Immature natural killer cell (primary cell): ENCODE data around the gene TSPAN18. TPM values are rescaled to one million over a fixed set of nuclear protein-coding genes. Genes with fewer than 3 reads are reported as not detected.

Experiments used
- DNase-seq, 3 donors: peaks; one replicate each; pipeline ENCODE4 v3.0.0; 2022; ENCODE audit warnings: mixed read lengths in 1 of 3
- H3K27ac Mint-ChIP-seq, 6 donors: one replicate each; pipeline ENCODE4 v1.8.0; 2020; ENCODE audit warnings: mixed read lengths in 6 of 6, mild to moderate bottlenecking in 5 of 6, inconsistent platforms in 4 of 6, moderate library complexity in 3 of 6
- H3K27me3 Mint-ChIP-seq, 3 donors: one replicate each; pipeline ENCODE4 v1.8.0; 2020 to 2021; ENCODE audit warnings: low read depth in 3 of 3, mild to moderate bottlenecking in 3 of 3, mixed read lengths in 3 of 3, moderate library complexity in 3 of 3, inconsistent platforms in 1 of 3
- H3K36me3 Mint-ChIP-seq, 3 donors: one replicate each; pipeline ENCODE4 v1.8.0; 2020; ENCODE audit warnings: mixed read lengths in 3 of 3, inconsistent platforms in 2 of 3, mild to moderate bottlenecking in 2 of 3
- H3K4me1 Mint-ChIP-seq, 2 donors: one replicate each; pipeline ENCODE4 v1.8.0; 2020; ENCODE audit warnings: inconsistent platforms in 2 of 2, mild to moderate bottlenecking in 2 of 2, mixed read lengths in 2 of 2, moderate library complexity in 1 of 2
- H3K4me3 Mint-ChIP-seq, 5 donors: one replicate each; pipeline ENCODE4 v1.8.0; 2020; ENCODE audit warnings: mild to moderate bottlenecking in 5 of 5, mixed read lengths in 5 of 5, inconsistent platforms in 3 of 5, moderate library complexity in 3 of 5
- H3K9me3 Mint-ChIP-seq, 6 donors: one replicate each; pipeline ENCODE4 v1.8.0; 2020; ENCODE audit warnings: mild to moderate bottlenecking in 6 of 6, mixed read lengths in 6 of 6, inconsistent platforms in 4 of 6, moderate library complexity in 3 of 6
- polyA plus RNA-seq, 3 donors: library from polyadenylated mRNA; unstranded; fragments of 300-500 nt; fragmentation: Illumina TruSeq; gene quantifications; one replicate each; pipeline ENCODE4 v1.2.3, GENCODE V29; 2021

TSPAN18 gene
- polyA plus RNA-seq, 3 donors from 2014 or later = 0.84 to 0.93 (median 0.86) TPM

- DNase-seq = no peak
- Mint-ChIP-seq H3K27ac (no peak overlapping the region), H3K4me3 (no peak overlapping the region), H3K36me3 (no peaks in the 10 kb centered on the region), H3K4me1 (no peaks in the 10 kb centered on the region), H3K9me3 (peaks cover 0 to 2% (median 0%) of the 10 kb centered on the region in 6 donors), H3K27me3 (peaks cover 7 to 10% (median 7%) of the 10 kb centered on the region in 3 donors)
These were observed 106.6 kb downstream of the TSPAN18 start for GRCh38 chr11:44833221-44833876.

- no peaks in the 10 kb centered on the region for H3K4me1 Mint-ChIP-seq
- no peak for DNase-seq
- peaks cover 7 to 8% (median 8%) of the 10 kb centered on the region in 3 donors for H3K27me3 Mint-ChIP-seq
- H3K27ac Mint-ChIP-seq = no peak overlapping the region
- H3K36me3 Mint-ChIP-seq = no peaks in the 10 kb centered on the region
- peaks cover 0 to 2% (median 0%) of the 10 kb centered on the region in 6 donors for H3K9me3 Mint-ChIP-seq
- no peak overlapping the region for H3K4me3 Mint-ChIP-seq
These were observed 107.2 kb downstream of the TSPAN18 start for GRCh38 chr11:44833877-44834452.

- Mint-ChIP-seq H3K27ac (no peak overlapping the region), H3K4me1 (no peaks in the 10 kb centered on the region), H3K36me3 (no peaks in the 10 kb centered on the region), H3K9me3 (peaks cover 0 to 2% (median 0%) of the 10 kb centered on the region in 6 donors), H3K4me3 (no peak overlapping the region), H3K27me3 (peaks cover 11% of the 10 kb centered on the region in 3 donors)
- DNase-seq = no peak
These were observed 108.1 kb downstream of the TSPAN18 start for GRCh38 chr11:44834846-44835245.

- DNase-seq = no peak
- no peak overlapping the region for H3K4me3 Mint-ChIP-seq
- no peaks in the 10 kb centered on the region for H3K36me3 Mint-ChIP-seq
- peaks cover 0 to 2% (median 0%) of the 10 kb centered on the region in 6 donors for H3K9me3 Mint-ChIP-seq
- no peak overlapping the region for H3K27ac Mint-ChIP-seq
- peaks cover 11% of the 10 kb centered on the region in 3 donors for H3K27me3 Mint-ChIP-seq
- H3K4me1 Mint-ChIP-seq = no peaks in the 10 kb centered on the region
These were observed 108.5 kb downstream of the TSPAN18 start for GRCh38 chr11:44835296-44835695.

- Mint-ChIP-seq H3K9me3 (peaks cover 0 to 2% (median 0%) of the 10 kb centered on the region in 6 donors), H3K4me1 (no peaks in the 10 kb centered on the region)
These were observed 109.2 kb downstream of the TSPAN18 start for GRCh38 chr11:44835938-44836337.

GRCh38 chr11:44837661-44838060, 110.9 kb downstream of the TSPAN18 start:
- Mint-ChIP-seq H3K4me1 (no peaks in the 10 kb centered on the region), H3K36me3 (no peaks in the 10 kb centered on the region), H3K27me3 (peaks cover 11 to 12% (median 11%) of the 10 kb centered on the region in 3 donors), H3K27ac (no peak overlapping the region), H3K9me3 (peaks cover 0 to 7% (median 0%) of the 10 kb centered on the region in 6 donors), H3K4me3 (no peak overlapping the region)
- DNase-seq = no peak

More at GRCh38 chr11:44835938-44836337, 109.2 kb downstream of the TSPAN18 start:
- H3K27ac Mint-ChIP-seq = no peak overlapping the region
- no peak for DNase-seq
- no peak overlapping the region for H3K4me3 Mint-ChIP-seq
- H3K36me3 Mint-ChIP-seq = no peaks in the 10 kb centered on the region
- peaks cover 11% of the 10 kb centered on the region in 3 donors for H3K27me3 Mint-ChIP-seq

GRCh38 chr11:44839458-44840084, 112.8 kb downstream of the TSPAN18 start:
- H3K27me3 Mint-ChIP-seq = peaks cover 11 to 21% (median 12%) of the 10 kb centered on the region in 3 donors
- peaks cover 4 to 15% (median 12%) of the 10 kb centered on the region in 6 donors for H3K9me3 Mint-ChIP-seq
- H3K36me3 Mint-ChIP-seq = peaks cover 0 to 4% (median 0%) of the 10 kb centered on the region in 3 donors
- no peak overlapping the region for H3K27ac Mint-ChIP-seq
- no peak overlapping the region for H3K4me3 Mint-ChIP-seq
- no peak for DNase-seq
- H3K4me1 Mint-ChIP-seq = no peaks in the 10 kb centered on the region

GRCh38 chr11:44840085-44840478, 113.3 kb downstream of the TSPAN18 start:
- no peak for DNase-seq
- Mint-ChIP-seq H3K27ac (no peak overlapping the region), H3K27me3 (peaks cover 9 to 21% (median 13%) of the 10 kb centered on the region in 3 donors), H3K4me1 (no peaks in the 10 kb centered on the region), H3K9me3 (peaks cover 5 to 18% (median 14%) of the 10 kb centered on the region in 6 donors), H3K36me3 (peaks cover 0 to 6% (median 0%) of the 10 kb centered on the region in 3 donors), H3K4me3 (no peak overlapping the region)

- H3K27ac Mint-ChIP-seq = no peak overlapping the region
- peaks cover 0 to 11% (median 0%) of the 10 kb centered on the region in 3 donors for H3K36me3 Mint-ChIP-seq
- peaks cover 5 to 19% (median 14%) of the 10 kb centered on the region in 6 donors for H3K9me3 Mint-ChIP-seq
- peaks cover 9 to 19% (median 13%) of the 10 kb centered on the region in 3 donors for H3K27me3 Mint-ChIP-seq
- no peak for DNase-seq
- no peaks in the 10 kb centered on the region for H3K4me1 Mint-ChIP-seq
- no peak overlapping the region for H3K4me3 Mint-ChIP-seq
These were observed 113.9 kb downstream of the TSPAN18 start for GRCh38 chr11:44840521-44841251.

- no peak overlapping the region for H3K27ac Mint-ChIP-seq
- peaks cover 13 to 28% (median 14%) of the 10 kb centered on the region in 3 donors for H3K27me3 Mint-ChIP-seq
- no peak for DNase-seq
- no peaks in the 10 kb centered on the region for H3K4me1 Mint-ChIP-seq
- peaks cover 0 to 17% (median 4%) of the 10 kb centered on the region in 3 donors for H3K36me3 Mint-ChIP-seq
- no peak overlapping the region for H3K4me3 Mint-ChIP-seq
- peaks cover 10 to 26% (median 19%) of the 10 kb centered on the region in 6 donors for H3K9me3 Mint-ChIP-seq
These were observed 115.5 kb downstream of the TSPAN18 start for GRCh38 chr11:44842220-44842619.

GRCh38 chr11:44846852-44847251, 120.1 kb downstream of the TSPAN18 start:
- DNase-seq = no peak
- peaks cover 10 to 31% (median 16%) of the 10 kb centered on the region in 6 donors for H3K9me3 Mint-ChIP-seq
- H3K4me1 Mint-ChIP-seq = no peaks in the 10 kb centered on the region
- H3K27me3 Mint-ChIP-seq = peaks cover 7 to 28% (median 16%) of the 10 kb centered on the region in 3 donors
- peaks cover 4 to 20% (median 4%) of the 10 kb centered on the region in 3 donors for H3K36me3 Mint-ChIP-seq
- H3K4me3 Mint-ChIP-seq = no peak overlapping the region
- no peak overlapping the region for H3K27ac Mint-ChIP-seq

- no peak overlapping the region for H3K27ac Mint-ChIP-seq
- H3K9me3 Mint-ChIP-seq = peaks cover 10 to 31% (median 16%) of the 10 kb centered on the region in 6 donors
- peaks cover 4 to 20% (median 4%) of the 10 kb centered on the region in 3 donors for H3K36me3 Mint-ChIP-seq
- H3K4me1 Mint-ChIP-seq = no peaks in the 10 kb centered on the region
- no peak overlapping the region for H3K4me3 Mint-ChIP-seq
- no peak for DNase-seq
- H3K27me3 Mint-ChIP-seq = peaks cover 6 to 28% (median 16%) of the 10 kb centered on the region in 3 donors
These were observed 120.6 kb downstream of the TSPAN18 start for GRCh38 chr11:44847316-44847715.

GRCh38 chr11:44848203-44848962, 121.6 kb downstream of the TSPAN18 start:
- no peak overlapping the region for H3K4me3 Mint-ChIP-seq
- peaks cover 4 to 20% (median 4%) of the 10 kb centered on the region in 3 donors for H3K36me3 Mint-ChIP-seq
- no peaks in the 10 kb centered on the region for H3K4me1 Mint-ChIP-seq
- no peak overlapping the region for H3K27ac Mint-ChIP-seq
- H3K9me3 Mint-ChIP-seq = peaks cover 7 to 26% (median 13%) of the 10 kb centered on the region in 6 donors
- no peak for DNase-seq
- H3K27me3 Mint-ChIP-seq = peaks cover 6 to 25% (median 18%) of the 10 kb centered on the region in 3 donors
